Activated CD8-positive, alpha-beta T cell treated with anti-CD3 and anti-CD28 coated beads, Interleukin-2, amount 10 ng/mL, durations not matched to agents 7 days and 5 days (primary cell): ENCODE measurements around the gene HEXB. TPM values are rescaled to one million over a fixed set of nuclear protein-coding genes. Genes with fewer than 3 reads are reported as not detected.
A peak's percentile ranks its signal among the peaks of the same experiment; 100 is the strongest.

Experiments
- ATAC-seq: fragments of 150-1000 bp; cut with Tn5 transposase; one replicate; pipeline ENCODE4 v1.10.0; 2021; ENCODE audit warnings: moderate library complexity
- CTCF ChIA-PET: fragments of 350-600 bp; sonication (Branson Sonifier 250); formaldehyde crosslinking; loops from one replicate; lab custom pipeline; 2021; ENCODE audit warnings: antibody characterized with exemption; lab: Charles Lee
- POLR2A ChIA-PET: fragments of 350-600 bp; sonication (Branson Sonifier 250); formaldehyde crosslinking; loops from one replicate; lab custom pipeline; 2021; ENCODE audit warnings: antibody characterized with exemption; lab: Charles Lee
- DNase-seq: peaks from one replicate; pipeline ENCODE4 v3.0.0-alpha.2; 2020
- H3K27ac Mint-ChIP-seq: one replicate; pipeline ENCODE4 v1.8.0; 2021; ENCODE audit warnings: mild to moderate bottlenecking, mixed read lengths
- H3K27me3 Mint-ChIP-seq: one replicate; pipeline ENCODE4 v1.8.0; 2021; ENCODE audit warnings: low read depth, mixed read lengths
- H3K36me3 Mint-ChIP-seq: one replicate; pipeline ENCODE4 v1.8.0; 2021; ENCODE audit warnings: low read depth, mixed read lengths
- H3K4me1 Mint-ChIP-seq: one replicate; pipeline ENCODE4 v1.8.0; 2021; ENCODE audit warnings: low read depth, mixed read lengths
- H3K4me3 Mint-ChIP-seq: one replicate; pipeline ENCODE4 v1.8.0; 2021; ENCODE audit warnings: mild to moderate bottlenecking, mixed read lengths
- H3K9me3 Mint-ChIP-seq: one replicate; pipeline ENCODE4 v1.8.0; 2022; ENCODE audit warnings: mixed read lengths; ENCODE audit not compliant: insufficient read depth
- total RNA-seq, 2 experiments: library from RNA; stranded (reverse); gene quantifications; one replicate each; pipeline ENCODE4 v1.2.3, GENCODE V29; 2021

The HEXB gene
- total RNA-seq, 2 experiments from 2014 or later = 53.1 to 62.9 TPM

DNA sequence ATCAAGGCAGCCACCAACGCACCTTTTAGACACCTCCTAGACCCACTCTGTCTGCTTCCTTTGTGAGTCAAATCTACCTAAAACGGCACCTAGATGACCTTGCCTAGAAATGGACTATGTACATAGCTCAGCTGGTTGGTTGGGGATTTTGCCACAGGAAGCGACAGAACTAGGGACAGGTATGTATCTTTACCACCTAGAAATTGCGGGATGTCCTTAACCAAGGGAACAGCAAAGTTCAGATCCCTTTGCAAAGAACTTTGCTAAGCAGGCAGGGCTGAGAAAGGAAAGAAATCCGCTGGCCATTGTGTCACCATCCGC is 42.5 kb upstream of the HEXB start:
- Mint-ChIP-seq H3K27ac (no peak overlapping the region), H3K4me1 (peaks cover 30% of the 10 kb centered on the region), H3K27me3 (peaks cover 50% of the 10 kb centered on the region), H3K36me3 (no peaks in the 10 kb centered on the region), H3K4me3 (no peak overlapping the region), H3K9me3 (no peaks in the 10 kb centered on the region)
- no peak for DNase-seq
- ChIA-PET POLR2A (no interaction called here), CTCF (interaction anchor here (0.8 to 5.5 kb wide), 3 partner anchors 20 to 740 kb away, joined by 3 to 38 read pairs (median 5); no protein-coding TSS in a partner anchor)
- ATAC-seq = no peak

DNA sequence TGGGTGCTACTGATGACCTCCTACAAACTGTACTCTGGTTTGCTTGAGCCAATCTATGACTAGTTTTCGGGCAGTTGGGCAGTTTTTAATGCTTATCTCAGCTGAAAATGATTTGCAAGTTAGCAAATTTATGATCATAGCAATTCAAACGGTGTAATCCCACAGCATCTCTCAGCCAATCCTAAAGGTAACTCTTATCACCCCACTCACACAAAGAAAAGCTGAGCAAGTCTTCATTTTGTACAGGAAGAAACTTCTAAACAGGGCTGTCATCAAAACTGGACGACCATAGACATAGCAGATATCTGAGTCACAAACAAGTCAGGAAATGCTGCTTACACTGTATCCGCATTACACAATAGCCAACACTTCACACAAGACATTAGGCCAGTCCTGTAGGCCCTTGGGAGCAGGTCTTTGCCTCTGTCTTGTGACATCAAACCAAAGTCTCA is 41.9 kb upstream of the HEXB start:
- no peak overlapping the region for H3K4me3 Mint-ChIP-seq
- peaks cover 30% of the 10 kb centered on the region for H3K4me1 Mint-ChIP-seq
- no peaks in the 10 kb centered on the region for H3K9me3 Mint-ChIP-seq
- H3K27me3 Mint-ChIP-seq = peaks cover 47% of the 10 kb centered on the region
- H3K27ac Mint-ChIP-seq = no peak overlapping the region
- ChIA-PET POLR2A (no interaction called here), CTCF (interaction anchor here (5.5 kb wide), 1 partner anchor 741 kb away, joined by 38 read pairs; no protein-coding TSS in a partner anchor)
- no peak for ATAC-seq
- no peak for DNase-seq
- H3K36me3 Mint-ChIP-seq = no peaks in the 10 kb centered on the region

- ATAC-seq (no peak), DNase-seq (no peak)
- POLR2A ChIA-PET = no interaction called here
- Mint-ChIP-seq H3K27me3 (peaks cover 25% of the 10 kb centered on the region), H3K4me3 (no peak overlapping the region), H3K27ac (no peak overlapping the region), H3K4me1 (peaks cover 5% of the 10 kb centered on the region), H3K9me3 (no peaks in the 10 kb centered on the region), H3K36me3 (no peaks in the 10 kb centered on the region)
- CTCF ChIA-PET = interaction anchor here (1.6 kb wide), 1 partner anchor 745 kb away, joined by 9 read pairs; no protein-coding TSS in a partner anchor
These were observed 37.9 kb upstream of the HEXB start for GRCh38 chr5:74647096-74647495.

- ChIA-PET CTCF (interaction anchor here (0.7 to 2.9 kb wide), 9 partner anchors 8 to 1053 kb away, joined by 3 to 24 read pairs (median 4); partner anchors contain the start of gene ENC1), POLR2A (interaction anchor here (0.8 kb wide), 1 partner anchor 13 kb away, joined by 7 read pairs; no protein-coding TSS in a partner anchor)
- no peak overlapping the region for H3K4me3 Mint-ChIP-seq
- peaks cover 12% of the 10 kb centered on the region for H3K27me3 Mint-ChIP-seq
- no peaks in the 10 kb centered on the region for H3K36me3 Mint-ChIP-seq
- DNase-seq (peak; percentile 52), ATAC-seq (peak; percentile 84)
- no peaks in the 10 kb centered on the region for H3K9me3 Mint-ChIP-seq
- peaks cover 2% of the 10 kb centered on the region for H3K4me1 Mint-ChIP-seq
- H3K27ac Mint-ChIP-seq = no peak overlapping the region
These were observed 36.2 kb upstream of the HEXB start for GRCh38 chr5:74648835-74649293.

DNA sequence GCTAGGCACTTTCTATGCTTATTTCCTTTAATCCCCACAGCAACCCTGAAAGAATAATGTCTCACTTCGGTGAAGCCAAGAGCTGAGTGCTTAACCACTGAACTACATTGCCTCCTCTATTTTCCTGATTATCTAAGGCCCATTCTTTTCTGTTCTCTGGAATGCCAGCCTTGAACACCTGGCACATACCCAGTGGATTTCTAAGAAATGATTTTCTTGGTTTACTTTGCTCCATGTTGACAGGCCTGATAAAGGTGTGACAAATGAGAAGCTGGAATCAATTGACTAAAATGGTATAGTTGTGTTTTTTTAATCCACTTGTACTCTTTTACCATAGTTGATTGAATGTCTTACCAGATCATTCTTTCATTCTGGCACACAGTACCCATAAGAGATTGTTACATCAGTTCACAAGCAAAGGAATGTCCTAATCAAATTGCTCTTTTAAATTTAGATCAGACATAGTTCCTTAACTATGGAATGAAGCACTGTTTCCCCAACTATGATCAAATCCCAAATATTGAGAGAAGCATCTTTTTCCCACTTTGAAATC is 35.5 kb upstream of the HEXB start:
- ChIA-PET POLR2A (interaction anchor here (0.8 kb wide), 1 partner anchor 12 kb away, joined by 7 read pairs; no protein-coding TSS in a partner anchor), CTCF (interaction anchor here (0.7 to 2.9 kb wide), 9 partner anchors 9 to 1053 kb away, joined by 3 to 24 read pairs (median 4); partner anchors contain the start of gene ENC1)
- ATAC-seq = no peak
- Mint-ChIP-seq H3K9me3 (no peaks in the 10 kb centered on the region), H3K27me3 (peaks cover 7% of the 10 kb centered on the region), H3K36me3 (no peaks in the 10 kb centered on the region), H3K27ac (no peak overlapping the region), H3K4me3 (no peak overlapping the region), H3K4me1 (peaks cover 2% of the 10 kb centered on the region)
- no peak for DNase-seq

DNA sequence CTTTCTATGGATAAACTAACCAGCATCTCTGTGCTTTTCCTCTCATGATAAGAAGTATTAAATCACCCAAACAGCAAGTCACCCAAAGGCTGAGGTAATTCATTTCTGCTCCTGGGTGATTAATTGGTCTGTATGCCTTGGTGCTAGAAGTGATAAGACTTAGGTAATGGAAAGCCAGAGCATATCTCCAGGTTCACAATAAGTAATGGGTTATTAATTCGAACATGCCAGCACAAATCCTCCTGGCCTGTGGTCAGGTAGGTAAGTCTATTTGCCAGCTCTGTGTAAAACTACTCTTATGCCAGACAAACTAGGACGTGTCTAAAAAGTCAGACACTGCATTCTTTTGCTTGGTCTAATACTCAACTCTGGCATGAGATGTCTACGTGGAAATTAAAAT is 33.3 kb upstream of the HEXB start:
- CTCF ChIA-PET = no interaction called here

GRCh38 chr5:74652576-74652975 is 32.5 kb upstream of the HEXB start:
- Mint-ChIP-seq H3K4me3 (no peak overlapping the region), H3K27me3 (peaks cover 8% of the 10 kb centered on the region), H3K9me3 (no peaks in the 10 kb centered on the region), H3K4me1 (peaks cover 2% of the 10 kb centered on the region), H3K27ac (no peak overlapping the region), H3K36me3 (no peaks in the 10 kb centered on the region)
- ATAC-seq (no peak), DNase-seq (no peak)
- ChIA-PET CTCF (no interaction called here), POLR2A (no interaction called here)

More for the DNA sequence above, 33.3 kb upstream of the HEXB start:
- no peaks in the 10 kb centered on the region for H3K9me3 Mint-ChIP-seq
- POLR2A ChIA-PET = no interaction called here
- H3K4me3 Mint-ChIP-seq = no peak overlapping the region
- no peak overlapping the region for H3K27ac Mint-ChIP-seq
- ATAC-seq = no peak
- peaks cover 5% of the 10 kb centered on the region for H3K27me3 Mint-ChIP-seq
- no peak for DNase-seq
- no peaks in the 10 kb centered on the region for H3K36me3 Mint-ChIP-seq
- H3K4me1 Mint-ChIP-seq = peaks cover 2% of the 10 kb centered on the region

- DNase-seq (no peak), ATAC-seq (no peak)
- Mint-ChIP-seq H3K27me3 (peaks cover 12% of the 10 kb centered on the region), H3K4me1 (no peaks in the 10 kb centered on the region), H3K4me3 (no peak overlapping the region), H3K9me3 (no peaks in the 10 kb centered on the region), H3K27ac (no peak overlapping the region), H3K36me3 (no peaks in the 10 kb centered on the region)
- CTCF ChIA-PET = interaction anchor here (0.8 kb wide), 1 partner anchor 752 kb away, joined by 3 read pairs; no protein-coding TSS in a partner anchor
- POLR2A ChIA-PET = no interaction called here
These were observed 31.0 kb upstream of the HEXB start for GRCh38 chr5:74653991-74654390.

DNA sequence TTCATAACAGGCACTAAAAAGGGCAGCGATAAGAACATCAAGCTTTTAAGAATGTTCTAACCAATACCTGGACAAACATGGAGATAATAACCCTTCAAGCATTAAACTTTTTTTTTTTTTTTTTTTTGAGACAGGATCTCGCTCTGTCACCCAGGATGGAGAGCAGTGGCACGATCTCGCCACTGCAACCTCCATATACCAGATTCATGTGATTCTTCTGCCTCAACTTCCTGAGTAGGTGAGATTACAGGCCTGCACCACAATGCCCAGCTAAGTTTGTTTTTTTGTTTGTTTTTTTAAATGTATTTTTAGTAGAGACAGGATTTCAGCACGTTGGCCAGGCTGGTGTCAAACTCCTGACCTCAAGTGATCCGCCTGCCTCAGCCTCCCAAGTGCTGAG is 29.8 kb upstream of the HEXB start:
- no peaks in the 10 kb centered on the region for H3K9me3 Mint-ChIP-seq
- ATAC-seq = no peak
- ChIA-PET CTCF (no interaction called here), POLR2A (no interaction called here)
- H3K36me3 Mint-ChIP-seq = no peaks in the 10 kb centered on the region
- H3K27ac Mint-ChIP-seq = no peak overlapping the region
- no peak for DNase-seq
- no peak overlapping the region for H3K4me3 Mint-ChIP-seq
- no peaks in the 10 kb centered on the region for H3K4me1 Mint-ChIP-seq
- H3K27me3 Mint-ChIP-seq = peaks cover 14% of the 10 kb centered on the region

DNA sequence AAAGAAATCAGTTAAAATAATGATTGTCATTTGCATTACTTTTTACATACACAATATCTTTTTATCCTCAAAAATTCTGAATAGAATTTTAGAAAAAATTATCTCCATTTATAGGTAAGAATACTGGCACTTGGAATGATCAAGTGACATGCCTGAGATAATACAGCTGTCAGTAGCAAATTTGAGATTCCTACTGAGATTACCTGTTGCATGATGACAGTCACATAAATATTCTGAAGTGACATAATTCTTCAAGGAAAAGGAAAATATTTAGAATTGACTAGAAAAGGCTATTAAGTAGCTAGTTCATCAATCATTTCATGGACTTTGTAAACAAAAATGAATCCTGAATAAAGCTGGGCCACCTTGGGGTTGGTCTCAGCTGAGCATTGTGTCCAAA is 29.3 kb upstream of the HEXB start:
- Mint-ChIP-seq H3K9me3 (no peaks in the 10 kb centered on the region), H3K4me1 (no peaks in the 10 kb centered on the region), H3K27ac (no peak overlapping the region), H3K27me3 (peaks cover 16% of the 10 kb centered on the region), H3K36me3 (no peaks in the 10 kb centered on the region), H3K4me3 (no peak overlapping the region)
- DNase-seq = no peak
- ATAC-seq = no peak
- POLR2A ChIA-PET = no interaction called here
- CTCF ChIA-PET = no interaction called here

GRCh38 chr5:74657165-74657564 is 27.9 kb upstream of the HEXB start:
- Mint-ChIP-seq H3K4me3 (no peak overlapping the region), H3K27ac (no peak overlapping the region), H3K36me3 (no peaks in the 10 kb centered on the region), H3K27me3 (peaks cover 21% of the 10 kb centered on the region), H3K9me3 (no peaks in the 10 kb centered on the region), H3K4me1 (no peaks in the 10 kb centered on the region)
- ATAC-seq = no peak
- DNase-seq = no peak
- ChIA-PET POLR2A (no interaction called here), CTCF (interaction anchor here (1.2 kb wide), 1 partner anchor 755 kb away, joined by 6 read pairs; no protein-coding TSS in a partner anchor)

DNA sequence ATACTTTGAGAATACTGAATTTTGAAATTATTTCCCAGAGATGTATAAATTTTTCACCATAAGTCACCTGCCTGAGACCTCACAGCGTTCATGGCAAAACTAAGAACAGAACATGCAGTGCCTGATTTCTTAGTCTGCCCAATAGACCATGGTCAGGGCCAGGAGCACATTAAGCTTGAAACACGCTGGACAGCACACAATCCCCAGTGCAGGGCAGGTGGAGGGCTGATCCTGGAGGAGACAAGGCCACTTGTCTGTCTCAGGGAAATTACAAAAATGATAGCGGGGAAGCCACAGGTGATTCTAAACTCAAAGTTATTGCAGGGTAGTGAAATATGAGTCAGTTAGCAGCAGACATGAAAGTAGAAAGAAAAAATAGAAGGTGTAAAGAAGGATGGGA is 25.9 kb upstream of the HEXB start:
- Mint-ChIP-seq H3K4me1 (no peaks in the 10 kb centered on the region), H3K36me3 (no peaks in the 10 kb centered on the region), H3K27me3 (peaks cover 21% of the 10 kb centered on the region), H3K27ac (no peak overlapping the region), H3K4me3 (no peak overlapping the region), H3K9me3 (no peaks in the 10 kb centered on the region)
- ChIA-PET POLR2A (no interaction called here), CTCF (interaction anchor here (1.1 to 1.5 kb wide), 2 partner anchors 10 to 757 kb away, joined by 4 read pairs; no protein-coding TSS in a partner anchor)
- ATAC-seq = no peak
- DNase-seq = no peak
